Measurements from ENCODE around the gene ZFYVE9. TPM values are rescaled to one million over a fixed set of nuclear protein-coding genes. Genes with fewer than 3 reads are reported as not detected.

ZFYVE9 gene, protein sequence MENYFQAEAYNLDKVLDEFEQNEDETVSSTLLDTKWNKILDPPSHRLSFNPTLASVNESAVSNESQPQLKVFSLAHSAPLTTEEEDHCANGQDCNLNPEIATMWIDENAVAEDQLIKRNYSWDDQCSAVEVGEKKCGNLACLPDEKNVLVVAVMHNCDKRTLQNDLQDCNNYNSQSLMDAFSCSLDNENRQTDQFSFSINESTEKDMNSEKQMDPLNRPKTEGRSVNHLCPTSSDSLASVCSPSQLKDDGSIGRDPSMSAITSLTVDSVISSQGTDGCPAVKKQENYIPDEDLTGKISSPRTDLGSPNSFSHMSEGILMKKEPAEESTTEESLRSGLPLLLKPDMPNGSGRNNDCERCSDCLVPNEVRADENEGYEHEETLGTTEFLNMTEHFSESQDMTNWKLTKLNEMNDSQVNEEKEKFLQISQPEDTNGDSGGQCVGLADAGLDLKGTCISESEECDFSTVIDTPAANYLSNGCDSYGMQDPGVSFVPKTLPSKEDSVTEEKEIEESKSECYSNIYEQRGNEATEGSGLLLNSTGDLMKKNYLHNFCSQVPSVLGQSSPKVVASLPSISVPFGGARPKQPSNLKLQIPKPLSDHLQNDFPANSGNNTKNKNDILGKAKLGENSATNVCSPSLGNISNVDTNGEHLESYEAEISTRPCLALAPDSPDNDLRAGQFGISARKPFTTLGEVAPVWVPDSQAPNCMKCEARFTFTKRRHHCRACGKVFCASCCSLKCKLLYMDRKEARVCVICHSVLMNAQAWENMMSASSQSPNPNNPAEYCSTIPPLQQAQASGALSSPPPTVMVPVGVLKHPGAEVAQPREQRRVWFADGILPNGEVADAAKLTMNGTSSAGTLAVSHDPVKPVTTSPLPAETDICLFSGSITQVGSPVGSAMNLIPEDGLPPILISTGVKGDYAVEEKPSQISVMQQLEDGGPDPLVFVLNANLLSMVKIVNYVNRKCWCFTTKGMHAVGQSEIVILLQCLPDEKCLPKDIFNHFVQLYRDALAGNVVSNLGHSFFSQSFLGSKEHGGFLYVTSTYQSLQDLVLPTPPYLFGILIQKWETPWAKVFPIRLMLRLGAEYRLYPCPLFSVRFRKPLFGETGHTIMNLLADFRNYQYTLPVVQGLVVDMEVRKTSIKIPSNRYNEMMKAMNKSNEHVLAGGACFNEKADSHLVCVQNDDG (N-terminal part only)
- total RNA-seq = 28.4 and 30.6 TPM in 2 replicates

DNA sequence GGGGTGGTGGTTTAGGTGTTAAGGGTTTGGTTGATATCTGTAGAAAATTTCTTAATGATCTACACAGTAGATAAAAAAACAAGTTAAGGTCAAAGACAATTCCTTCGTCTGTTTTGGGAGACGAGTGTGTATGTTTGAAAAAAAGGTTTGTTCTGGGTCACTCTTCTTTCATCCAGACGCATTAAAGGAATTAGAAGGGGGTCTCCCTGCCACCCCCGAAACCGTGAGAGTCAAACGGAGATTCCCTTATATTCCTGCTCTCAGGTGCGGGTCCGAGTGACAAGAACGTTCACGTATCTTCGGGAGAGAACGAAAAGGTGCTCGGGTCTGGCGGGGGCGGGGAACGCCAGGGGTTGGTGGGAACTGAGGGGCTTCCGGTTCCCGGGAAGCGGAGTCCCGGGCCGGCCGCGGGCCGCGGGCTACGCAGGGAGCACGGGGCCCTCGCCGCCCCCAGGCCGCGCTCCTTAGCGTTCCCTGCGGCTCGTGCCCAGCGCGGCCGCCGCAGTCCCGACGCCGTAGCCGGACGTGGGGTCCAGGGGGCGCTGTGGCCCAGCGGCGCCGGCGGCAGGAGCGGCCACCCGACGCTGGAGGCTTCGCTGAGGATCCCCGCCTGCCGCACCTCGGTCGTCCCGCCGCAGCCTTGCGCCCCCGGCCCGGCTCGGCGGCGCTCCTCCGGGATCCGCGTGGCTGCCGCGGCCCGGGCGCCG is at the start of gene ZFYVE9:
Gene ZFYVE9 (plus strand): TSS at position 577 of the 707 bp plus-strand sequence. CDS start 91,118 bp downstream, outside the sequence.

DNA sequence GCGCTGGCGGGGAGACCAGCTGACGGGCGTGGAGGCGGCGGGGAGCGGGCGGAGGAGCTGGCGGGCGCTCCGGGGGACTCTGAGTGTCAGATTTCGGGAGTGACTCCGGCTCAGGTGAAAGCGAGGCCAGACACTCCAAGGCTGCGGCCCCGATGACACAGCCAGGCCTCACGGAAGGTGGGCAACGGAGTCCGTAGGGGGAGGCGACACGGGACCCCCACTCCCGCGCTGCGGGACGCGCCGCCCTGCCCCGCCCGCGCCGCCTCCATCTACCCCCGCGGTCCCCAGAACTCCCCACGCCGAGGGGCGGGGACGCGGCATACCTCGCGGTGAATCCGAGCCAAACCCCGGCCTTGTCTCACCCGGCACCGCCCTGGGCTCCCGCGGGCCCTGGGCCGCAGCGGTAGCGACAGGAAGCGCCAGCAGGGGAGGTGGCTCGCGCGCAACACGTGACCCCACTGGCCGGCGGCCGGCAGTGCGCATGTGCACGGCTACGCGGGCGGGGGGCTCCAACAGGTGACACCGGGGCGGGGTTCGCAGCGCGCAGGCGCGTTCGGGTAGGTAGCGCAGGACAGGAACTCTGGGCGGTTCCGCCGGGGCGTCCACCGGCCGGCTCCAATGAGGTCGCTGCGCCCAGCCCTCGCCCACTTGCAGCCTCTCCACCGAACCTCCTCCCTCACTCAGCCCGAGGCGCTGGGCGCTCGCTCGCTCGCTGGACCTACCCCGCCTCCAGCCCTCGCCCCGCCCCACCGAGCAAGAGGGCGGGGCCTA is 224.0 kb downstream of the ZFYVE9 start, which contains the start of gene CC2D1B:
Gene CC2D1B (minus strand): TSS at position 460 of the 771 bp plus-strand sequence. CDS start 1,585 bp downstream, outside the sequence.

Other genes starting within 250 kb of the ZFYVE9 start
- gene RAB3B, start 151.4 kb upstream of the ZFYVE9 start, total RNA-seq = 16.3 and 31.0 TPM in 2 replicates
- gene KTI12, start 108.3 kb upstream of the ZFYVE9 start, total RNA-seq = 11.0 and 13.1 TPM in 2 replicates
- gene TXNDC12, start 86.9 kb upstream of the ZFYVE9 start, total RNA-seq = 37.3 and 38.9 TPM in 2 replicates
- 58.5 and 71.2 TPM in 2 replicates for gene BTF3L4, start 85.8 kb upstream of the ZFYVE9 start, total RNA-seq
- gene CC2D1B, start 224.1 kb downstream of the ZFYVE9 start, total RNA-seq = 28.4 and 31.4 TPM in 2 replicates